Progenitor cell of endocrine pancreas (in vitro differentiated cells): ENCODE data around the gene DUSP2. TPM values are rescaled to one million over a fixed set of nuclear protein-coding genes. Genes with fewer than 3 reads are reported as not detected.

Source experiments
- DNase-seq: peaks from one replicate; pipeline ENCODE4 v3.0.0; 2021; ENCODE audit warnings: low spot score; ENCODE audit not compliant: unreplicated experiment
- H3K27ac Mint-ChIP-seq: 2 replicates; pipeline ENCODE4 v1.8.0; 2021; ENCODE audit warnings: mild to moderate bottlenecking, moderate library complexity, mixed read lengths
- H3K27me3 Mint-ChIP-seq: 2 replicates; pipeline ENCODE4 v1.8.0; 2021; ENCODE audit warnings: mixed read lengths
- H3K36me3 Mint-ChIP-seq: 2 replicates; pipeline ENCODE4 v1.8.0; 2022; ENCODE audit warnings: mixed read lengths; ENCODE audit not compliant: insufficient read depth
- H3K4me1 Mint-ChIP-seq: 2 replicates; pipeline ENCODE4 v1.8.0; 2021; ENCODE audit warnings: low read depth, mixed read lengths
- H3K4me3 Mint-ChIP-seq: 2 replicates; pipeline ENCODE4 v1.8.0; 2021; ENCODE audit warnings: low read depth, mild to moderate bottlenecking, moderate library complexity, mixed read lengths
- H3K9me3 Mint-ChIP-seq: 2 replicates; pipeline ENCODE4 v1.8.0; 2021; ENCODE audit warnings: low read depth, mixed read lengths
- total RNA-seq: library from RNA; stranded (reverse); gene quantifications from 2 replicates; pipeline ENCODE4 v1.2.1, GENCODE V29; 2021
- TF ChIP-seq, protein P1 (sequence below): fragments of 200-600 bp; sonication (generic); IDR thresholded peaks from one replicate; pipeline ENCODE4 v1.5.0; 2021; ENCODE audit warnings: antibody characterized with exemption, mild to moderate bottlenecking; ENCODE audit not compliant: unreplicated experiment

DUSP2 gene
- total RNA-seq, 1 donor from 2014 or later, result 0.93 TPM

DNA sequence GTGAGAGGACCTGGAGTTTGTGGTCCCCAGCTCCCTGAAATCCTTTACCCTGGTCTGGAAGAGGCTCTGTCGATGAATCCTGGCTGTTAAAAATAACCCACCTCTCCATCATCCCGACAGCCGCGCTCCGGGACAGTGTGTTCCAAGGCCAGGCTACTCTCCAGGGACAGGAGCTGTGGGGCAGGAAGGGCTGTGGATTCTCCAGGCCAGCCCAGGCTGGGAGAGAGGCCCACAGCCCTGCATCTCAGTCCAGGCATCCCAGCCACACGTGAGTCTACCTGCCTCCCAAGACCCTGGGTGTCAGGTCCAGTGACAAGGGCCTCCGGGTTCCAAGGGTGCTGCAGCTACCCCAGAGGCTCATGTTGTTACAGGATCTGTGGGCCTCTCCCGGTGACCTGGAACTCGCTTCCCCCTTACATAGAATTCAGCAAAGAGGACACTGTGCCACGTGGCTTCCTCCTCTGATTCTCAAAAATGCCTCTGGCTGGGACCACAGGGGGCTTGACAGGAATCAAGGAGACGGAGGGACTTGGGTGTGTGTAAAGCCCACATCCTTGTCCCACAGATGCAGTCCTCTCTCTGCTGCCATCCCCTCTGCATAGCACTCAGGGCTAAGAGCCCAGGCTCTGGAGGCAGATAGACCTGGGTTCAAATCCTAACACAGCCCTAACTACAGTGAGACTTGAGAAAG is 46.2 kb downstream of the DUSP2 start:
- TF ChIP-seq, protein P1, sequence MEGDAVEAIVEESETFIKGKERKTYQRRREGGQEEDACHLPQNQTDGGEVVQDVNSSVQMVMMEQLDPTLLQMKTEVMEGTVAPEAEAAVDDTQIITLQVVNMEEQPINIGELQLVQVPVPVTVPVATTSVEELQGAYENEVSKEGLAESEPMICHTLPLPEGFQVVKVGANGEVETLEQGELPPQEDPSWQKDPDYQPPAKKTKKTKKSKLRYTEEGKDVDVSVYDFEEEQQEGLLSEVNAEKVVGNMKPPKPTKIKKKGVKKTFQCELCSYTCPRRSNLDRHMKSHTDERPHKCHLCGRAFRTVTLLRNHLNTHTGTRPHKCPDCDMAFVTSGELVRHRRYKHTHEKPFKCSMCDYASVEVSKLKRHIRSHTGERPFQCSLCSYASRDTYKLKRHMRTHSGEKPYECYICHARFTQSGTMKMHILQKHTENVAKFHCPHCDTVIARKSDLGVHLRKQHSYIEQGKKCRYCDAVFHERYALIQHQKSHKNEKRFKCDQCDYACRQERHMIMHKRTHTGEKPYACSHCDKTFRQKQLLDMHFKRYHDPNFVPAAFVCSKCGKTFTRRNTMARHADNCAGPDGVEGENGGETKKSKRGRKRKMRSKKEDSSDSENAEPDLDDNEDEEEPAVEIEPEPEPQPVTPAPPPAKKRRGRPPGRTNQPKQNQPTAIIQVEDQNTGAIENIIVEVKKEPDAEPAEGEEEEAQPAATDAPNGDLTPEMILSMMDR, result no peak
- H3K9me3 Mint-ChIP-seq, result peaks cover 5% of the 10 kb centered on the region
- H3K27ac Mint-ChIP-seq, result no peak overlapping the region
- H3K27me3 Mint-ChIP-seq, result no peaks in the 10 kb centered on the region
- DNase-seq, result no peak
- H3K36me3 Mint-ChIP-seq, result no peaks in the 10 kb centered on the region
- no peak overlapping the region for H3K4me3 Mint-ChIP-seq
- H3K4me1 Mint-ChIP-seq, result no peaks in the 10 kb centered on the region

DNA sequence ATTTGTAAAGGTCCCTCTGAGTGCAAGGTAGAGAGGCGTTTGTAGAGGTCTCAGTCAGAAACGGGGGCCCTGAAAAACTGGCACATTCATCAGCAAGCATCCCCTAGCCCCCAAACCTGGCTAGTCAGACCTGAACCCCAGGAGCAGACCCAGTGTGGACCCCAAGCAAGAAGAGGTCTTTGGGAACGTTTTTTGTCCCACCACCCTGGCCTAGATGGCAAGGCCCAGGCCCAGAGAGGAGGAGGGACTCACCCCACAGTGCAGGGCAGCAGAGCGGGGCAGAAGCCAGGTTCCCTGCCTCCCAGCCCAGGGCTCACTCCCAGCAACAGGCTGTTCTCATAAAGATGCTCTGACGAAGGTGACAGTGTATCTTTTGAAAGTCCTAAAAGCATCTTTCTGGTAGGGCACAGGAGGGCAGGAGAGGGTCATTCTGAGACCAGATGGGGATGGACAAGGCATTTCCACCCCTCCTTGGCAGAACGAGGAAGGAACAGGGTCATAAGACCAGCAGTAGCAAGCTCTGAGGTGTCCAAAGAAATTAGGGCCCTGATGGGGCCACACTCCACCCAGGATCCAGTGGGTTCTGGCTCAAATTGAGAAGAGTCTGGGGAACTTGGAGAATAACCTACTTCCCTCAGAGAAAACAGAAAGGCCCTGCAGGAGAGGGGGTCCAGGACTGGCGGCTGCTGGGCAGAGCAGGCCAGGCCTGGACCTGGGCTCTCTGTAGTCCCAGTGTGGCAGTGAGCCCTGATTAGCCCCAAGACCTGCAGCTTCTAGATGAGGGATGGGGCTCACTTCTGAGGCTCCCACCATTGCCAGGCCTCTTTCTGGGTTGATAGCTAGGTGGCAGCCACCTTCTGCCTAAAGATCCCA is 47.1 kb downstream of the DUSP2 start:
- H3K4me1 Mint-ChIP-seq, result no peaks in the 10 kb centered on the region
- H3K27me3 Mint-ChIP-seq, result no peaks in the 10 kb centered on the region
- no peaks in the 10 kb centered on the region for H3K36me3 Mint-ChIP-seq
- H3K4me3 Mint-ChIP-seq, result no peak overlapping the region
- DNase-seq, result no peak
- peaks cover 5% of the 10 kb centered on the region for H3K9me3 Mint-ChIP-seq
- H3K27ac Mint-ChIP-seq, result no peak overlapping the region
- TF ChIP-seq, protein P1, result no peak

DNA sequence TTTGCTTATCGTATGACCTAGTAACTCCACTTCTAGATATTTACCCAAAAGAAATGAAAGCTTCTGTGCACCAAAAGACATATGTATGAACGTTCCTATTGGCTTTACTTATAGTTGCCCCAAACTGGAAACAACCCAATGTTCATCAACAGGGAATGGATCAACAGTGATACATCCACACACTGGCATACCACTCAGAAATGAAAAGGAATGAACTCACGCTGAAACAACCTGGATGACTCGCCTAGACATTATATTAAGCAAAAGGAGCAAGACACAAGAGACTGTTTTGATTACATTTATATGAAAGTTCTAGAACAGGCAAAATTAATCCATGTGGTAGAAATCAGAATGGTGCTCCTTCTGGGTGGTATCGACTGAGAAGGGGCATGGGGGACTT is 47.8 kb downstream of the DUSP2 start:
- H3K27me3 Mint-ChIP-seq, result no peaks in the 10 kb centered on the region
- H3K4me3 Mint-ChIP-seq, result no peak overlapping the region
- no peaks in the 10 kb centered on the region for H3K36me3 Mint-ChIP-seq
- no peak for DNase-seq
- peaks cover 5% of the 10 kb centered on the region for H3K9me3 Mint-ChIP-seq
- TF ChIP-seq, protein P1, result no peak
- H3K27ac Mint-ChIP-seq, result no peak overlapping the region
- H3K4me1 Mint-ChIP-seq, result no peaks in the 10 kb centered on the region

DNA sequence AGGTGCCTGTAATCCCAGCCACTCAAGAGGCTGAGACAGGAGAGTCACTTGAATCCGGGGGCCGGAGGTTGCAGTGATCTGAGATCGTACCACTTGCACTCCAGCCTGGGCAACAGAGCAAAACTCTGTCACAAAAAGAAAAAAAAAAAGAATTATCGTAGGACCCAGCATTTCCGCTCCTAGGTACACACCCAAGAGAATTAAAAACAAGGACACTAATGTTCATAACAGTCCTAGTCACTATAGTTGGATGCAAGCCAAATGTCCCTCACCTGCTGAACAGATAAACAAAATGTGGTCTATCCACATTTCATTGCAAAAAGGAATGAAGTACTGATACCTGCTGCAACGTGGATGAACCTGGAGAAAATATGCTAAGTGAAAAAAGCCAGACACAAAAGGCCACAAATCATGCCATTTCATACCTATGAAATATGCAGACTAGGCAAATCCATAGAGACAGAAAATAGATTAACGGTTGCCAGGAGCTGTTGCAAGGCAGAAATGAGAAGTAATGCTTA is 50.1 kb downstream of the DUSP2 start:
- DNase-seq, result no peak
- no peaks in the 10 kb centered on the region for H3K36me3 Mint-ChIP-seq
- peaks cover 5% of the 10 kb centered on the region for H3K9me3 Mint-ChIP-seq
- no peak overlapping the region for H3K27ac Mint-ChIP-seq
- TF ChIP-seq, protein P1, result no peak
- H3K4me1 Mint-ChIP-seq, result peaks cover 5% of the 10 kb centered on the region
- no peaks in the 10 kb centered on the region for H3K27me3 Mint-ChIP-seq
- H3K4me3 Mint-ChIP-seq, result no peak overlapping the region

DNA sequence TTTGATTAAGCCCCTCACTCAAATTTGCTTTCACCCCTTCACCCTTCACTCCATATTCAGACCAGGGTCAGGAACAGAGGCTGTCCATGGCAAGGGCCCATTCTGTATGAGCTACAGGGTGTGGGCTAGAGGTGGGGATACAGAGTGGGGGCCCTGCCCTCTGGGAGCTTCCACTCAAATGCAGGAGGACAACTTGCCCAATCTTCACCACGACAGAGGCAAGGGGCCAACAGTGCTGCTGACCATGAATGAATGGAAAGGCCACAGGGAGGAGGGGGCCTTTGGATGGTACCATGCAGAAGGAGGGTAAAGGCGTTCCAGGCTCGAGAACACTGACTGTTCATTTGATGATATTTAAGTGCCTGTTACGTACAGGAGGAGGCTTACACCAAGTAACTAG is 51.7 kb downstream of the DUSP2 start:
- Mint-ChIP-seq H3K27ac (no peak overlapping the region), H3K9me3 (peaks cover 5% of the 10 kb centered on the region), H3K36me3 (no peaks in the 10 kb centered on the region), H3K27me3 (no peaks in the 10 kb centered on the region), H3K4me3 (no peak overlapping the region), H3K4me1 (peaks cover 6% of the 10 kb centered on the region)
- TF ChIP-seq, protein P1, result no peak
- DNase-seq, result no peak
